PFSK-1 (cell line): ENCODE results near the gene SLC9A9.

Experiments used
- FOXP2 ChIP-seq: optimal IDR thresholded peaks from 2 replicates; pipeline ENCODE3; 2011; ENCODE audit warnings: borderline replicate concordance, control low read depth, inconsistent platforms; ENCODE audit not compliant: insufficient read depth; ENCODE audit errors: extremely low read length, extremely low read depth
- POLR2AphosphoS5 ChIP-seq: IDR thresholded peaks from 2 replicates; pipeline ENCODE4 v1.6.1; 2012; ENCODE audit warnings: low read depth, mild to moderate bottlenecking, control low read depth, low read length, moderate library complexity
- REST ChIP-seq, 2 experiments: IDR thresholded peaks; 2 replicates each; pipeline versions ENCODE4 v1.6.1 to v1.8.0; 2011 to 2012; ENCODE audit warnings: low read depth in 2 of 2, low read length in 2 of 2, control low read depth in 1 of 2, inconsistent platforms in 1 of 2, mild to moderate bottlenecking in 1 of 2, moderate library complexity in 1 of 2; ENCODE audit not compliant: insufficient read depth in 1 of 2
- SIN3A ChIP-seq: IDR thresholded peaks from 2 replicates; pipeline ENCODE4 v1.6.1; 2012; ENCODE audit warnings: mild to moderate bottlenecking, low read length, moderate library complexity, borderline replicate concordance; ENCODE audit not compliant: insufficient read depth
- TAF1 ChIP-seq: IDR thresholded peaks from 2 replicates; pipeline ENCODE4 v1.6.1; 2012; ENCODE audit warnings: low read length, control low read depth, borderline replicate concordance; ENCODE audit not compliant: insufficient read depth

DNA sequence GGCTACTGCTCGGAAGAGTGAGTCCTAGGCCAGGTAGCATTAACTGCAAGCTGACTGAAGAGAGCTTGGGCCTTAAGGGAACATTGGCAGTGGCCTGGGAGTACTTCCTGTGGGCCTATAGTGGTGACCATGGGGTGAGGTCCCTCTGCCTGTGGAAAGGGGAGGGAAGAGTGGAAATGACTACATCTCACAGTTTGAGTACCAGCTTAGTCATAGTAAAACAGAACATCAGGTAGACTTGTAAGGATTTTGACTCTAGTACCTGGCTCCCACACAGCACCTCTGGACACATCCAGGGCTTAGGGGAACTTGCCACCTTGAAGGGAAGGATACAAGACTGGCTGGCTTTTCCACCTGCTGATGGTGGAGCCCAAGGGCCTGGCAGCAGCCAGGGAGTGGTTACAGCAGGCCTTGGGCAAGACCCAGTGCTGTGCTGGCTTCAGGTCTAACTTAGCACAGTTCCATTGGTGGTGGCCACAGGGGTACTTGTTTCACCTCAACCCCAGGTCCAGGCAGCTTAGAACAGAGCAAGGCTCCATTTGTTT, 147.8 kb downstream of the SLC9A9 start:
- TF ChIP-seq TAF1 (no peak), POLR2AphosphoS5 (no peak), SIN3A (no peak), REST (IDR thresholded peaks at IDR 0.05; ENCODE audit: insufficient read depth in 1 of 2, low read depth in 2 of 2, low read length in 2 of 2) (no peak), FOXP2 (no peak)
